ENCODE measurements around the gene ATM.

Gene ATM

DNA sequence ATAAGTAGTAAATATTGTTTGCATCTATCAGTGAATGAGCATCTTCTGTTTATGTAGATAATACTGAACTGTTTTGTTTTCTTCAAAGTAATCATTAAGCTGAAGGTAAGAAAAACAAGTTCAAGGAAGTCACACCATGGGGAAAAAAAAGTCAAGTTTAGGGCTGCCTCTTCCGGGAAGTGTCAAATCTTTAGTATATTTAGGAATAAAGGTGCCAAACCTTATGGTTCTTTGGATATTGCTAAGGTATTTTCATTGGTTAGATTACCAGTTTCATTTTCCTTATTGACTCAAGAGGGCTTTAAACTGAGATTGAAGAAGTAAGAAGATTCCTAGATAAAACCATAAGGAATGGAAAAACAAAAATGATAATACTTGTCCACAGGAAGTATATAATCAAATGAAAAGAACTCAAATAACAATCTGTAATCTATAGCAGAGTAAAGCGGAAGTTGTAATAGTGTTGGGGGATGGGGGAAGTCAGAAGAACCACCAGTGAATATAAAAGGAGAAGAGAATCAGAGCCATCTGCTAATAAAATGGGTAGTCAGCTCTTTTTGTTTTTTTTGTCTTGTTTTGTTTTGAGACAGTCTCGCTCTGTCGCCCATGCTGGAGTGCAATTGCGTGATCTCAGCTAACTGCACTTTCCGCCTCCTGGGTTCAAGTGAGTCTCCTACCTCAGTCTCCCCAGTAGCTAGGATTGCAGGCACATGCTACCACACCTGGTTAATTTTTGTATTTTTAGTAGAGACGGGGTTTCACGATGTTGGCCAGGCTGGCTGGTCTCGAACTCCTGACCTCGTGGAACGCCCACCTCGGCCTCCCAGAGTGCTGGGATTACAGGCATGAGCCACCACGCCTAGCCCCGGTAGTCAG lies 2.3 kb downstream of the ATM start:
- Histone ChIP-seq H3K4me3 (replicated peaks; ENCODE audit: insufficient read depth, low read length) (peak overlapping the region; percentile 82), H3K27me3 (ENCODE audit: insufficient read depth, poor library complexity, severe bottlenecking) (no peaks in the 10 kb centered on the region), H3K27ac (replicated peaks) (peak overlapping the region; percentile 83)
- TF ChIP-seq, protein P1, sequence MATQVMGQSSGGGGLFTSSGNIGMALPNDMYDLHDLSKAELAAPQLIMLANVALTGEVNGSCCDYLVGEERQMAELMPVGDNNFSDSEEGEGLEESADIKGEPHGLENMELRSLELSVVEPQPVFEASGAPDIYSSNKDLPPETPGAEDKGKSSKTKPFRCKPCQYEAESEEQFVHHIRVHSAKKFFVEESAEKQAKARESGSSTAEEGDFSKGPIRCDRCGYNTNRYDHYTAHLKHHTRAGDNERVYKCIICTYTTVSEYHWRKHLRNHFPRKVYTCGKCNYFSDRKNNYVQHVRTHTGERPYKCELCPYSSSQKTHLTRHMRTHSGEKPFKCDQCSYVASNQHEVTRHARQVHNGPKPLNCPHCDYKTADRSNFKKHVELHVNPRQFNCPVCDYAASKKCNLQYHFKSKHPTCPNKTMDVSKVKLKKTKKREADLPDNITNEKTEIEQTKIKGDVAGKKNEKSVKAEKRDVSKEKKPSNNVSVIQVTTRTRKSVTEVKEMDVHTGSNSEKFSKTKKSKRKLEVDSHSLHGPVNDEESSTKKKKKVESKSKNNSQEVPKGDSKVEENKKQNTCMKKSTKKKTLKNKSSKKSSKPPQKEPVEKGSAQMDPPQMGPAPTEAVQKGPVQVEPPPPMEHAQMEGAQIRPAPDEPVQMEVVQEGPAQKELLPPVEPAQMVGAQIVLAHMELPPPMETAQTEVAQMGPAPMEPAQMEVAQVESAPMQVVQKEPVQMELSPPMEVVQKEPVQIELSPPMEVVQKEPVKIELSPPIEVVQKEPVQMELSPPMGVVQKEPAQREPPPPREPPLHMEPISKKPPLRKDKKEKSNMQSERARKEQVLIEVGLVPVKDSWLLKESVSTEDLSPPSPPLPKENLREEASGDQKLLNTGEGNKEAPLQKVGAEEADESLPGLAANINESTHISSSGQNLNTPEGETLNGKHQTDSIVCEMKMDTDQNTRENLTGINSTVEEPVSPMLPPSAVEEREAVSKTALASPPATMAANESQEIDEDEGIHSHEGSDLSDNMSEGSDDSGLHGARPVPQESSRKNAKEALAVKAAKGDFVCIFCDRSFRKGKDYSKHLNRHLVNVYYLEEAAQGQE (IDR thresholded peaks at IDR 0.05; ENCODE audit: insufficient replicate concordance, low read depth) = no peak
- peak; percentile 72; the same call in 1 of the 2 replicates for TF ChIP-seq SPI1 (IDR thresholded peaks at IDR 0.05; ENCODE audit: borderline replicate concordance, low read depth)
- DNase-seq (ENCODE audit: low read depth in 1 of 2, low spot score in 1 of 2) = peak in 1 of 2 experiments; percentile 56

DNA sequence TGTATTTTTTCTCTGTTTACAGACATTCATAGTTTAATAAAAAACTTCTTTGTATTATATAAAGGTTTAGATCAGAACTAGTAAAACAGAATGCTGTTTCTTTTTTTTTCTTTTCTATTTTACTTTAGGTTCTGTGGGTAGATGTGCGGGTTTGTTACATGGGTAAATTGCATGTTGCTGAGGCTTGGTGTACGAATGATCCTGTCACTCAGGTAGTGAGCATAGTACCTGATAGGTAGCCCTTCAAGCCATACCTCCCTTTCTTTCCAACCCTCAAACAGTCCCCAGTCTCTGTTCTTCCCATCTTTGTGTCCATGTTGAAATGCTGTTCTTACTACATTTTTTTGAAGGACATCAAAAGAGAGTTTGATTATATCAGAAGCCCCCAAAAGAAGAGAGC lies 3.2 kb downstream of the ATM start:
- DNase-seq (ENCODE audit: low read depth in 1 of 2, low spot score in 1 of 2) = no peak
- TF ChIP-seq GABPA (IDR thresholded peaks at IDR 0.05; ENCODE audit: low read depth) (no peak), POLR2AphosphoS5 (IDR thresholded peaks at IDR 0.05; ENCODE audit: low read depth) (no peak), SPI1 (IDR thresholded peaks at IDR 0.05; ENCODE audit: borderline replicate concordance, low read depth) (no peak)
- TF ChIP-seq, protein P1 (IDR thresholded peaks at IDR 0.05; ENCODE audit: insufficient replicate concordance, low read depth) = no peak
- TF ChIP-seq, protein P2, sequence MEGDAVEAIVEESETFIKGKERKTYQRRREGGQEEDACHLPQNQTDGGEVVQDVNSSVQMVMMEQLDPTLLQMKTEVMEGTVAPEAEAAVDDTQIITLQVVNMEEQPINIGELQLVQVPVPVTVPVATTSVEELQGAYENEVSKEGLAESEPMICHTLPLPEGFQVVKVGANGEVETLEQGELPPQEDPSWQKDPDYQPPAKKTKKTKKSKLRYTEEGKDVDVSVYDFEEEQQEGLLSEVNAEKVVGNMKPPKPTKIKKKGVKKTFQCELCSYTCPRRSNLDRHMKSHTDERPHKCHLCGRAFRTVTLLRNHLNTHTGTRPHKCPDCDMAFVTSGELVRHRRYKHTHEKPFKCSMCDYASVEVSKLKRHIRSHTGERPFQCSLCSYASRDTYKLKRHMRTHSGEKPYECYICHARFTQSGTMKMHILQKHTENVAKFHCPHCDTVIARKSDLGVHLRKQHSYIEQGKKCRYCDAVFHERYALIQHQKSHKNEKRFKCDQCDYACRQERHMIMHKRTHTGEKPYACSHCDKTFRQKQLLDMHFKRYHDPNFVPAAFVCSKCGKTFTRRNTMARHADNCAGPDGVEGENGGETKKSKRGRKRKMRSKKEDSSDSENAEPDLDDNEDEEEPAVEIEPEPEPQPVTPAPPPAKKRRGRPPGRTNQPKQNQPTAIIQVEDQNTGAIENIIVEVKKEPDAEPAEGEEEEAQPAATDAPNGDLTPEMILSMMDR (IDR thresholded peaks at IDR 0.05; ENCODE audit: insufficient read depth, low read length) = no peak
- Histone ChIP-seq H3K27ac (replicated peaks) (no peak overlapping the region), H3K27me3 (ENCODE audit: insufficient read depth, poor library complexity, severe bottlenecking) (no peaks in the 10 kb centered on the region), H3K4me3 (replicated peaks; ENCODE audit: insufficient read depth, low read length) (no peak overlapping the region)

DNA sequence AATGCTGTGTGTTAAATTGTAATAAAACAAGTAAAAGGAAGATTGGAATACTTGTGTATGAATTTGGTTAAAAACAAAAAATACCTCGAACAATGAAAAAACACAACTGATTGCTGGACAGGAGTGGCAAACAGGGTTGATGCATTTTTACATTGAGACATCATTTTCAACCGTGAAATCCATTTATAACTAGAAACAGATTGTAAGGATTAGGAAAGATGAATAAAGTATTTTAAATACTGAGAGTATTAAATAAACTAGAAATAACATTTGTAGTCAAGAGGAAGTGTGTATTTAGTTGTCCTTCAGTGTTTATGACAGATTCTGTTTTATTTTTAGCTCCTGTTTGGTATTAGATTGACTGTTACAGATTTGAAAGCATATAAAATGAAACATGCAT lies 5.4 kb downstream of the ATM start:
- Histone ChIP-seq H3K27me3 (ENCODE audit: insufficient read depth, poor library complexity, severe bottlenecking) (no peaks in the 10 kb centered on the region), H3K4me3 (replicated peaks; ENCODE audit: insufficient read depth, low read length) (no peak overlapping the region), H3K27ac (replicated peaks) (no peak overlapping the region)
- TF ChIP-seq, protein P1 (IDR thresholded peaks at IDR 0.05; ENCODE audit: insufficient replicate concordance, low read depth) = no peak
- DNase-seq (ENCODE audit: low read depth in 1 of 2, low spot score in 1 of 2) = no peak

DNA sequence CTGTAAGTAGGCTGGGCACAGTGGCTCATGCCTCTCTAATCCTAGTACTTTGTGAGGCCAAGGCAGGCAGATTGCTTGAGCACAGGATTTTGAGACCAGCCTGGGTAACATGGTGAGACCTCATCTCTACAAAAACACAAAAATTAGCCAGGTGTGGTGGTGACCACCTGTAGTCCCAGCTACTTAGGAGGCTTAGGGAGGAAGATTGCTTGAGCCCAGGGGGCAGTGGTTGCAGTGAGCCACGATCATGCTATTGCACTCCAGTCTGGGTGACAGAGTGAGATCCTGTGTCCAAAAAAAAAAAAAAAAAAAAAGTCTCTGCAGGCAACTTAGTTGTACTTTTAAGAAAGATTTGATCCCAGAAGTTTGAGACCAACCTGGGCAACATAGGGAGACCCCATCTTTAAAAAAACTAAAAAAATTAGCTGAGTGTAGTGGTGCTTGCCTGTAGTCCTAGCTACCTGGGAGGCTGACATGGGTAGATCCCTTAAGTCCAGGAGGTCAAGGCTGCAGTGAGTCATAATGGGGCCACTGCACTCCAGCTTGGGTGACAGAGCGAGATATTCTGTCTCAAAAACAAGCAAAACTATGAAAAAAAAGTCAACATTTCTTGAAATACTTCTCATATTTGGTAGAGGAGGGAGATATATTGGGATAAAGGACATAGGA lies 10.5 kb downstream of the ATM start:
- Histone ChIP-seq H3K27me3 (ENCODE audit: insufficient read depth, poor library complexity, severe bottlenecking) (no peaks in the 10 kb centered on the region), H3K4me3 (replicated peaks; ENCODE audit: insufficient read depth, low read length) (no peak overlapping the region), H3K27ac (replicated peaks) (no peak overlapping the region)
- TF ChIP-seq, protein P1 (IDR thresholded peaks at IDR 0.05; ENCODE audit: insufficient replicate concordance, low read depth) = no peak
- TF ChIP-seq GABPA (IDR thresholded peaks at IDR 0.05; ENCODE audit: low read depth) (no peak), POLR2AphosphoS5 (IDR thresholded peaks at IDR 0.05; ENCODE audit: low read depth) (no peak), SPI1 (IDR thresholded peaks at IDR 0.05; ENCODE audit: borderline replicate concordance, low read depth) (no peak)
- TF ChIP-seq, protein P2 (IDR thresholded peaks at IDR 0.05; ENCODE audit: insufficient read depth, low read length) = no peak
- DNase-seq (ENCODE audit: low read depth in 1 of 2, low spot score in 1 of 2) = no peak
